NCI-H446 treated with DMSO at 0.1 percent for 48 hours (cell line): ENCODE measurements around the gene AKAP3.

Experiments
- DNase-seq: peaks from one replicate; lab custom pipeline; 2025; lab: John Stamatoyannopoulos, UW

AKAP3 gene

GRCh38 chr12:4648501-4649357, at the start of gene AKAP3, which contains the start of gene NDUFA9:
TSS of gene AKAP3 (minus strand) at chr12:4649051. CDS start at chr12:4638196, 10,855 bp downstream.
TSS of gene NDUFA9 (plus strand) at chr12:4649114. CDS start at chr12:4649127, 13 bp downstream.
- DNase-seq = peak; percentile 70

GRCh38 chr12:4690760-4691159, 41.9 kb upstream of the AKAP3 start:
- DNase-seq = no peak

GRCh38 chr12:4685317-4685716, 36.5 kb upstream of the AKAP3 start:
- DNase-seq = no peak

- DNase-seq = no peak
Observed at GRCh38 chr12:4681732-4682131, 32.9 kb upstream of the AKAP3 start.

GRCh38 chr12:4679711-4680110, 30.9 kb upstream of the AKAP3 start:
- DNase-seq = no peak

GRCh38 chr12:4665236-4665635, 16.4 kb upstream of the AKAP3 start:
- DNase-seq = no peak

GRCh38 chr12:4663971-4664505, 15.2 kb upstream of the AKAP3 start:
- no peak for DNase-seq

- no peak for DNase-seq
Observed at GRCh38 chr12:4653691-4654090, 4.8 kb upstream of the AKAP3 start.

GRCh38 chr12:4653257-4653656, 4.4 kb upstream of the AKAP3 start:
- DNase-seq = no peak

DNA sequence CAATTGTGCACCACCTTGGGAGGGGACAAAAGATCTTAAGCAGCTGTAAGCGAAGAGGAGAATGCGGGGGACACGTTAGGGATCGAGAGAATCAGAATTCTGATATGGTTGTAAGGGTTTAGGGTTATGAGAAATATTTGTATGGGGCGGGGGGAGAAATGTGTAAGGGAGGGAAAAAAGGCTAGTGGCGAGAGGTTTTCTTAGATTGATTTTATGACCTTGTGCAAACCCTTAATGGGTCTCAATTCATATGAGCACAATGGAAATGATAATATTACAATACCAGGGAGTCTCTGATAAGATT, 459 bp upstream of the AKAP3 start:
- no peak for DNase-seq

GRCh38 chr12:4648104-4648500, 749 bp downstream of the AKAP3 start:
- DNase-seq = no peak

DNA sequence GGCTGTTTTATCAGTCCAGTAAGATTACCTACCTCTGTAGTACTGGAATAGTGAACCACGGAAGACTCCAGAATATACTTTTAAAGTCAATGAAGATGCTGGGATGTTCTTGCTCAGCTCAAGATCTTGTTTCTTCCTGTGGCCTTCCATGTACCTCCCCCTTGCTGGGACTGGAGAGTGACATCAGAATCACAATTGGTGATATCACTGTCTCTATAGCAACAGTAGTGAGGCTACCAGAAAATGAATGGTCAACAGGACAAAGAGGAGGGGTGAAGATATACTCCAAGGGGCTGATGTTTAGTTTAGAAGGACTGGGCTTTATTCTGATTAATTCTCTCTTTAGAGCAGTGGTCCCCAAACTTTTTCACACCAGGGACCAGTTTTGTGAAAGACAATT, 3.8 kb downstream of the AKAP3 start:
- no peak for DNase-seq

DNA sequence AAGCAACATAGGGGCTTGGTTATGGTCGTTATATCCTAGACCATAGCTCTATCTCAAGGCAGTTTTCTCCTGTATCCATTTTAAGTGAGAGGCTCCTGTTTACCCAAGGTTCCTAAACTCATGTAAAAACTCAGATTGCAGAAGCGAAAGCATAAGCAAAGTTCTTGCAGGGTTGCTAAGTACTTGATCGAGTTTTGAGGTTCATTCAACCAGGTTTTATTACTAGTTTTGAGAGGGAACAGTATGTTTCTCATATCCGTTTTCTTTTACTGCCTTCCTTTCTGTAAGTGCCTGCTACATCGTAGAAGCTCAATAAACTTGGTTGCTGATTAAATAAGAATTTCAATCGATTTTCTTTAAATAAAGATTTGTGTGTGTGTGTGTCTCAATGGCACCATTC, 5.1 kb downstream of the AKAP3 start:
- DNase-seq = no peak

GRCh38 chr12:4630262-4630661, 18.6 kb downstream of the AKAP3 start:
- DNase-seq = no peak

DNA sequence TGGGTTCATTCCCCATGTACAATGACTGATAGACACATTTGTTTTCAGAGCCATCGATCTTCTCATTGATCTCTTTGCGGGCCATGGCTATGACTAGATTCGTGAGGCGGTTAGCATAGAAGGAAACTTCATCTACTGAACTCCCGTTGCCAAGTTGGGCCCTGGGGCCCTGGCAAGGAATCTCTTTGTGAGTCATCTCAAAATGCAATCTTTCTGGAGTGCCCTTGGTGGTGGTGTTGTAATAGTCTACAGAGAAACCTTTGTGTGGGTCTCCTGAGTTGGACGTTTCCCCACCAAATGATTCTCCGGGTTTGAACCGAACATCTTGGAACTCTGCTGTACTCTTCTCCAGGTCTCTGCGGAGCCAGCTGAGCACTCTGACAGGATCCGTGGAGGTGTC, 20.4 kb downstream of the AKAP3 start:
- DNase-seq = no peak

- DNase-seq = no peak
Observed at GRCh38 chr12:4626543-4626942, 22.3 kb downstream of the AKAP3 start.

- DNase-seq = no peak
Observed at GRCh38 chr12:4621511-4621910, 27.3 kb downstream of the AKAP3 start.

- DNase-seq = no peak
Observed at GRCh38 chr12:4615667-4616066, 33.2 kb downstream of the AKAP3 start.

DNA sequence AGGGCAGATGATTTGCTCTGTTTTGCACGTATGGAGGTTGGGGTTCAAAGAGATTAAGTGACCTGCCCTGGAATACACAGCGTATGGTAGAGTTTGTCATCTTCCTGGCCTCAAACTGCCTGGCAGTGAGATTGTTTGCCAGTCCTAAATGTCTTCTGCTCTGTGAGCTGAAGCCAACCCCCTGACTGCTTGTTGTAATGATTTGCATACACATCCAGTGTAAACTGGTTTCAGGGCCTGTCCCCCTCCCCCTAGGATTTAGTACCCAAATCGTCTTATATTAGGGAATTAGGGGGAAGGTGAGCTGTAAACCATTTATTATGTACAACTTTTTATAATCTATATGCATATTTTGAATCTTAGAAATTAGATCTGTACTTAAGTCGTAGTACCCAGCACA, 38.4 kb downstream of the AKAP3 start:
- no peak for DNase-seq

DNA sequence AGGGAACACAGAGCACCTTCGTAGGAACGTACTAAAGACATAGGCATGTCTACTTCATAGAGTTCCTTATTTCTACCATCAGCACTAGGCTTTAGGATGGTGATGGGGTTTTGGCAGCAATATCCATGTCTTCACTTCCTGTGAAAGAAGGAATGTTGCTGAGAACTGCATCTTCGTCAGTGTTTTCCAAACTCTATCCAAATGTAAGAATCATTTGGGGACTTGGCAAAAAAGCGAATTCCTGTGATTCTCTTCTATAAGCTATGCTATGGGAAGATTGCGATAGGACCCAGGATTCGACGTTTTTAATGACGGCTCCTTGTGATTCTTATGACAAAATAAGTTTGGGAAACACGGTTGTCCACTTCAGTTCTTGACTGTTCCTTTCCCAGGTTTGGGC, 39.8 kb downstream of the AKAP3 start:
- no peak for DNase-seq

DNA sequence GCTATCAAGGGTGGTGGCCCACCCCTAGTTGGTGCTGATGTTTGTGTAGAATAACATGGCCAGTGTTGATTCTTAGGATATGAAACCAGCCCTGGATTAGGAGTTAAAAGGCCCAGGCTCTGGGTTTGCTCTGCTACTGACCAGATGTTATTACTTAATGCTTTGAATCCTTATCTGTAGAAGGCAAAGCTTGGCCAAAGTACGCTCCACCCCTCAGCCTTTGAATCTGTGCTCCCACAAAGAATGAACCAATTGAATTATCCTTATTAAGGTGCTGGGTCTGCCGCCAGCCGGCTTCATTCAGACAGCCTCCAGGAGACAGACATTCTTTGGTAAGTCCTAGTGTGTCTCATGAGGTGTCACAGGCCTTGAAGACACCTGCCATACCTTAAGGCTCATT, 41.8 kb downstream of the AKAP3 start:
- no peak for DNase-seq

DNA sequence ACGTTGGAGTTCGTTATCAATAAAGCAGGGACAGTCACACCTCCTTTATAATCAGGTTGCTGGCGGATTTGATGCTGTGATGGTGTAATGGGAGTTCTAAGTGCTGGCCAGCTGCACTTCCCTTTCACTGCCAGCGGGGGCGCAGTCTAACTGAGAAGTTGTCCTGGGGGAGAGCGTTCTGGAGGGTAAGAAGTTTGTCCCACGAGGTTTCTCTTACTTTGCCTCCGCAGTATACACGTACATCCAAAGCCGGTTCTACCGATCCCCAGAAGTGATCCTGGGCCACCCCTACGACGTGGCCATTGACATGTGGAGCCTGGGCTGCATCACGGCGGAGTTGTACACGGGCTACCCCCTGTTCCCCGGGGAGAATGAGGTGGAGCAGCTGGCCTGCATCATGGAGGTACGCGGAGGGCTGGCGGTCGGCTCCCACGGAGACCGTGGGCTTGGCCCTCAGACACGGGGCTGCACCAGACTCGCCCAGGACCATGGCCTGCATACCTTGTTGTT, 44.1 kb downstream of the AKAP3 start:
- peak; percentile 64 for DNase-seq

- DNase-seq = no peak
Observed at GRCh38 chr12:4603946-4604345, 44.9 kb downstream of the AKAP3 start.

GRCh38 chr12:4603421-4603820, 45.4 kb downstream of the AKAP3 start:
- DNase-seq = no peak
